Stimulated activated CD4-positive, alpha-beta T cell treated with anti-CD3 and anti-CD28 coated beads, Interleukin-2, amount 100 ng/mL, for 48 hours (primary cell): ENCODE results near the gene APOBEC3C.
"Not testable (repeated sequence)": the region's sequence is repeated elsewhere in the genome, so short reads cannot be mapped to it uniquely, and the experiment has no call there.

ENCODE experiments used
- DNase-seq, 2 donors: peaks; one replicate each; pipeline ENCODE4 v3.0.0-alpha.2; 2020

Gene APOBEC3C

DNA sequence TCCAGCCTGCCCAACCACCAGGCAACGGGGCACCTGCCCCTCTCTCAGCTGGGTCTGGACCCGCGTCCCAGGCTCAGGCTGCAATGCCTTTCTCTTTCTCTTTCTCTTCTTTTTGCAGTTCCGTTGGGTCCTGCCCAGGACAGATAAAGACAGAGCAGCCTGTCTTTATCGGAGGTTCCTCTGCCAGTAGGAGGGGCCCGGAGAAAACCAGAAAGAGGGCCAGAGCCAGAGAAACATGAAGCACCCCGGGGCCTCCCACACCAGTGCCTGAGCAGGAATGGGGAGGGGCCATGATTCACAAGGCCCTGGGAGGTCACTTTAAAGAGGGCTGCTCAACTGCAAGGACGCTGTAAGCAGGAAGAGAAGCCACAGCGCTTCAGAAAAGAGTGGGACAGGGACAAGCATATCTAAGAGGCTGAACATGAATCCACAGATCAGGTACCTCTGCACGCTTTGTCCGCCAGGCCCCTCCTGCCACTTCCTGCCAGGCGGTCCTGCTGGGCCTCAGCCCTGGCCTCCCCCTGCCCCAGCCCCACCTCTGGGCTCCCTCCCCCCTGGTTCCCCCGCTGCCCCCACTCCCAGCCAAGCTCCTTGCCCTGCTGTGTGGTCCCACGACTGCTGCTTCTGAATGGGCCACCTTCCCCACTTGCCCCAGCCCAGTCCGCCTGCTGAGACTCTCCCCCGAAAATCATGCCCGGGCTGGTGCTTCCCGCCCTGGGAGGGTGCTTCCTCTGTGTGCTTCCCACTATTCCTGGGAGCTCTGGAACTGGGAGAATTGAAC is at the start of gene APOBEC3C:
TSS of gene APOBEC3C (plus strand) at position 316 of the 781 bp plus-strand sequence. CDS start at position 422, 106 bp downstream.
- DNase-seq: peak; percentile 64 to 69

DNA sequence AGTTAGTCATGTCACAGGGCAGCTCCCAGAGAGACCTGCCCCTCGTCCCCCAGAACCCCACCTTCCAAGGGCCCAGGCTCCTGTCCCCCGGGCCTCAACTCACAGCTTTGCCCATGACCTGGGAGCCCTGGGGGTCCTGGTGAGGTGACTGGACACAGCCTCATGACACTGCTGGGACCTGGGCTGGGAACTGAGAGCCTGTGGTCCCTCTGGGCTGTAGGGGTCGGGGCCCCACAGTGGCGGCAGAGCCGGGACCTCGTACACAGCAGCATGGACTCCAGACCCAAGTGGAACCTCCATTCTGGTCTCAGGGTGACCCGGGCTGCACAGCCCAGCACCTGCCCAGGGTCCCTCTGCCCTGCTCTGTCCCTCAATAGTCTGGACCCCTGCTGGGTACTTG is 49.8 kb upstream of the APOBEC3C start:
- no peak for DNase-seq

DNA sequence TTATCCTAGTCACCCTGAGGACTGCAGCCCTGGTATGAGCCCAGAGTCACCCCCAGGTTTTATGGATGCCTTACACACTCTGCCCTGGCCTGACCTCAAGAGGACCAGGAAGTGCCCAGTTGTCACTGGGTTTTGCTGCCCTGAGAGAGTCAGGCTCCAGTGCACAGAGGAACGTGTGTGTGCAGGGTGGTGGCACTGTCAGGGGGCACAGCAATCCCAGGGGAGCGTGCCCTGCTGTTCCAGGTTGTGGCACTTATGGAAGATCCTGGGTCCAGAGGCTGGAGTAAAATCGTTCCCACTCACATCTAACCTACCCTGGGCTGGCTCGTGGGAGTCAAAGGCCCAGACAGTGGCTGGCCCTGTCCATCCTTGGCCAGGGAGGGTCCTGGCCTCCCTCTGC is 49.1 kb upstream of the APOBEC3C start:
- DNase-seq: no peak

DNA sequence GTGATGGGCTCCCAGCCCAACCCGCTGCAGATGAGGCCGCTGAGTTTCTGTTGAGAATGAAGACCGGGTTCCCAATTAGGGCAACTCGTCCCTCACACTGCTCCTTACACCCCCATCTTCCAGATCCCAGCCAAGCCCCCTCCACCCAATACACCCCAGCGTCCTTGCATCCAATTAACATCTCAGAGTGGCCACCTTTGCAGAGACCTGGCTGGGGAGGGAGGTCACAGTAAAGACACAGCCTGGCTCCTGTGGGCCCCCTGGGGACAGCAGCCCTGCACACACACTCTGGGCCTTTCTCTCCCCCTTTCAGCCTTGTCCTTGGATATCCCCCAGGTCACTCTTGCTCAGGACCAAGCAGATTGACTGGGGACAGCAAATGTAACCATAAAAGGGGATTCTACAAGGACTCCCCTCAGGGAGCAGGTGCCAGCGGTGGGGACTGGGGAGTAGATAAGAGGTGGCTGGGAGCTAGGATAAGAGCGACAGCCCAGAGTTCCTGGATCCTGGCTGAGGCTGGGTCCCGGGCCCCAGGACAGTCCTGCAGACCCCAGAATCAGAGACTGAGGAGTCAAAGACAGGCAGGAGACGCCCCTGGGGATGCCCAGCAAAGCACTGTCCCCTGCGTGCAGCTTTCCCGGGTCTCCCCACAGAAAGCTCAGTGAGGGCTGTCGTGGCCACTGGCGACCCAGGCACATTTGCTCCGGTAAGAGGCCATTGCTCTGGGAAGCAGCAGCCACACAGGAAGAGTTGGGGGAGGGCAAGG is 48.3 kb upstream of the APOBEC3C start:
- DNase-seq: no peak

DNA sequence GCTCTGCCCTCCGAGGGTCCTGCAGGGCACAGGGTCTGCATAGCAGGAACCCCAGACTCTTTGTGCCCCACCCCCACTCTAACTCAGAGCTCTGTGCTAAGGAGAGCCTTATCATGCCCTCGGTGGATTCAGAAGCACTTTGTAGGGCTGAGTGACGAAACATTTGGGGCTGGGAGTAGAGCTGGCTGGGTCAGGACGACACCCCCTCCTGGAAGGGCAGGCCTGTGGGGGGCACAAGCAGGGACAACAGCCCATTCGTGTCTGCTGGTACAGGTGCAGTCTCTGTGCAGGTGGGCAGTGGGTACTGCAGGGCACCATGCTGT is 47.7 kb upstream of the APOBEC3C start:
- DNase-seq: no peak

DNA sequence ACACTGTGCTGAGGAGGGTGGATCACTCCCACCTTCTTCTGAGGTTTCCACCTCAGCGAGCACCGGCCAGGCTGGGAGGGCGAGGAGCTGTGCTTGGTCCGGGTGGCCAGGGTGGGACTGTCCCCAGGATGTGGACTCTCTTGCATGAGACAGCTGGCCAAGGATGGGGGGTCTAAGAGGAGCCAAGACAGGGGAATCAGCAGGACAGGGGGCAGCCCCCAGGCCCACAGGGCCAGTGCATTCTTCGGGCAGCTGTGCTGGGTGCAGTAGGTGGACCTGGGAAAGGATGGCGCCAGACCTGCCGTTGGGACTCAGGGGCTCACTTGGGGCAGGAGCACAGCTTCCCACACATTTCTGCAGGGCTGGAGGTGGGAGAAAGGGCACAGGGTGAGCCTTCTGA is 47.1 kb upstream of the APOBEC3C start:
- DNase-seq: no peak

DNA sequence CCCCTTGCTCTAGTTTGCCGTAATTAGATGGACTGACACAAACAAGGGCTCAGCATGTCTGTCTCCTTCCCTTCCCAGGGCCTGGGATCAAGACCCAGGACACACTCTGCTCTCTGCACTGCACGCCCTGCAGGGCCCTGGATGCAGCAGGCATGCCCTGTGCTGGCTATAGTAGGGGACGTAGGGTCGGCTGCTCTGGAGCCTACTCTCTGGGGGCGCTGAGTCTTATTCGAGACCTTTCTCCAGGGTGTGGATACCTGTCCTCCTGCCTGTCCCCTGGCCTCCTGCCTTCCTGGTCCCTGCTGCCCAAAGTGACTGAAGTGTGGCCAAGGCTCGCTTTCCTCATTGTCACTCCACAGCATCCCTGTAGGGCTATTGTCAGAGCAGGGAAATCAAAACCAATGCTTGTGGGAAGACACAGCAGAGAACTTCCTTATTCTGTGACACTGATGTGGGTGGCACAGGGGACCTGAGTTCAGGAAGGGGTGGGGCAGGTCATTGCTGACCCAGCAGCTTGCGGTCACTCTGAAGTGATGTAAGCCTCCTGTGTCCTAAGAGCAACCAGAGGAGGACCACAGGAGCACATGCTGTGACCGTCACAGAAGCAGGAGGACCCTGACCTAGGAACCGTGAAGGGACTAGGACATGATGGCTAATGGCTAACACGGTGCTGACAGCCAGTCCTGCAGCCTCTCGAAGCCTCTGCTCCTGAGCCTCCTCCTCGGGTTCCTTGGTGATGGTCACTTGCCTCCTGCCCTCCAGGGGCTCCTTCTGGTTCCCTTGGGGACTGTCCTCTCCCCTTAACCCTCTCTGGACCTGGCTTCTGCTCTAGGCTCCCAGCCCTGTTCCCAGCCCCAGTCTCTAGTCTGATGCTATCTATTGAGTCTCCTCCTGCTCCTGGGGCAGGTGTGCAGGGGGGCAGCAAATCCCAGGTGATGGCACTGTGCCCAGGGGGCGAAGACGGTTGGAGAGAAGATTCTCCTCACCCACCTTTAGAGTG is 46.3 kb upstream of the APOBEC3C start:
- no peak for DNase-seq

DNA sequence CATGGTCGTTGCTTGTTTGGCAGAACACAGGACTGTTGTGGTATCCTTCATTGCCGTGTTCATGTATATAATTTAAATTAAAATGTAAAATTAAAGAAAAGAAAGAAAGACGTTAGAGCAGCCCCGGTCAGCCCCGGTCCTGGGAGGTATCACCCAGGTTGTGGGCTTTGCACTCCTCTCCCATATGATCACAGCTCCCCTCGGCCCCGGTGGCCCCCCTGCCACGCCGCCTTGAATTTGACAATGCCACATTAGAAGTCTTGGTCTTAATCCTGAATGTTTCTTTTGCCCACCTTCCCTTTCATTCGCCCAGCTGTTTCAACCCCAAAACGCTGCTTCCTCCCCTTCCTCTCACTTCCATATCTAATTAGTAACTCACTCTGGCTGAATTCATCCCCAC is 45.3 kb upstream of the APOBEC3C start:
- DNase-seq: no peak

DNA sequence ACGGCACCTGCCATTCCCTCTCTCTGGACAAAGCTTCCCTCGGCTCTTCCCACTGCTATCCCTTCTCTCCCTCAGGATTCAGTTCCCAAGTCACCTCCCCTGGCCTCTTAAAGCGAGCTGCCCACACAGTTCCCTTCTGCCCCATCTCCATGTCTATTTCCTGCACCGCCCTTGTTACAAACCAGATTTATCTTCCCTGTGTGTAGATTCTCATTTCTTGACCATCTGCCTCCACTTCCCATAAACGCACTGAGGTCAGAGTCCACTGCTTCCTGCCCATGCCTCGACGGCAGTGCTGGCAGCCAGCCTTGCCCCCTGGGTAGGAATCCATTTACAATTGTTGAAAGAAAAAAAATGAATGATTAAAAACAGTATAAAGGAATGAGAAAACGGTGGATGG is 43.5 kb upstream of the APOBEC3C start:
- no peak for DNase-seq

DNA sequence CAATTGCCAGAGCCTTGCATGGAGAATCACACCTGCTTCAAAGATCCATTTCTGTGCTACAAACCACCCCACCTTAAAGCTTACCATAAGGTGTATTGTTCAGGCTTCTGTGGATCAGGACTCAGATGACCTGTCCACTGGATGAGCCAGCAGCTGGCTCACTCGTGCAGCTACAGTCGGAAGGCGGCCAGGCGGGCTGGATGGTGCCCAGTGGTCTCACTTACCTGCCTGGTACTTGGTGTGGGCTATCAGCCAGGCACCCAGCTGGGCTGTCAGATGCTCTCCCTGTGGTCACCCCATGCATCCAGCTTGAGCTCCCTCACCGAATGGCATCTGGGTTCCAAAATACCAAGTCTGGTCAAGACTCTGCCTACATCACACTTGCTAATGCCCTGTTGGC is 42.9 kb upstream of the APOBEC3C start:
- DNase-seq: no peak

DNA sequence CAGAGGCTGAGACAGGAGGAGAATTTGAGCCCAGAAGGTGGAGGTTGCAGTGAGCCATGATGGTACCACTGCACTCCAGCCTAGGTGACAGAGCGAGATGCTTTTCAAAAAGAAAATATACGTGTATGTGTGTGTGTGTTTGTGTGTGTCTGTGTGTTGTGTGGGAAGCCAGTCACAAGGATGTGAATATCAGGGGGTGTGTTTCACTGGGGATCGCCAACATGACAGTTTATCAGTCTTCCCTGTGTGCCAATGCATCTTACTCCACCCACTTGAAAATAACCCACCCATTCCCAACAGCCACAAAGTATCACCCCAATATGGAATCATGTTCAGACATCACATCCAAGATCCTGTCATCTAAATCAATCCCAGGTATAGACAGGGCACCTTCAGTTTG is 42.3 kb upstream of the APOBEC3C start:
- DNase-seq: no peak

DNA sequence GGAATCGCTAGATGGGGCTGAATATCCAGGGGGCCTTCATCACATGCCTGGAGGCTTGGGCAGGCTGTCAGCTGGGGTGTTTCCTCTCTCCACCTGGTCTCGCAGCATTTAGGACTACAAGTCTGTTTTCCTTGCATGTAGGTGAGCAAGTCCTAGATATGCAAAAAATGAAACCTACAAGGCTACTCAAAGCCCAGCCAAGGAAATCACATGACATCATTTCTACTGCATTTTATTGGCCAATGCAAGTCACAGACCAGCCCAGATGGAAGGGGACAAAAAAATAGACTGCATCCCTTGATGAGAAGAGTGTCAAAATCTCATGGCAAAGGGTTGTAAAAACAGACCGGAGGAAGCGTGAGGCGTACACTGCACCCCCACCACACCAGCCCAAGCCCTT is 41.5 kb upstream of the APOBEC3C start:
- DNase-seq: no peak

DNA sequence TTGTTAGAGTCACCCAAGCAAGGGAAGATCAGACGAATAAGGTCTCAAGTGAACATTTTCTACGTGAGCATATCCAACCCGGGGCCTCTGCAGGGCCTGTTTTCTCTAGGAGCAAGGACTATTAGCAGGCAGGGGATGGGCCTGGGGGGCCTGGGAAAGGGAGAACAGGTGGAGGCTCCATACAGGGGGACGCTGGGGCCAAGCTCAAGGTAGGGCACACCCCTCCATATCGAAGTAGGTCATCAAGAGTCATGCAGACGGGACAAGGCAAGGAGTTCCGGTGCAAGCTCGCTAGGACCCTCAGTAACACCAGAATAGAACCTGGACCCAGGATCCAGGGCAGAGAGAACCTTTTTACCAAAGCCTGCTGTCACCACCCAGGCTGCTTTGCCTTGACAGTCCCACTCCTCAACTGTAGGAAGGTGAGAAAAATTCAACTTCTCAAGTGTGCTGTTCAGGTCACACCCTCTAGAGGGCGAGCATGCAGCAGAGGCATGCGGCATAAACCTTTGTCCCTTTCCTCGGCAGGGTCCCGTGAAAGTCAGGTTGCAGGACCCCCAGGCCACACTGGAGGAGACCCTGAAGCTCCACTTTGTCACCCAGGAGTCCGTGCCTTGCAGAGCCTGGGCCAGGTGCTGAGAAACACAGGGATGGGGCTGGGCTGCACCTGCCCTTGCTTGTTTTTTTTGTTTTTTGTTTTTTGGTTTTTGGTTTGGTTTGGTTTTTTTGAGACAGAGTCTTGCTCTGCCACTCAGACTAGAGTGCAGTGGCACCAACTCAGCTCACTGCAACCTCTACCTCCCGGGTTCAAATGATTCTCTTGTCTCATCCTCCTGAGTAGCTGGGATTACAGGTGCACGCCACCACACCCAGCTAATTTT is 40.5 kb upstream of the APOBEC3C start:
- peak; percentile 25 to 54 for DNase-seq

DNA sequence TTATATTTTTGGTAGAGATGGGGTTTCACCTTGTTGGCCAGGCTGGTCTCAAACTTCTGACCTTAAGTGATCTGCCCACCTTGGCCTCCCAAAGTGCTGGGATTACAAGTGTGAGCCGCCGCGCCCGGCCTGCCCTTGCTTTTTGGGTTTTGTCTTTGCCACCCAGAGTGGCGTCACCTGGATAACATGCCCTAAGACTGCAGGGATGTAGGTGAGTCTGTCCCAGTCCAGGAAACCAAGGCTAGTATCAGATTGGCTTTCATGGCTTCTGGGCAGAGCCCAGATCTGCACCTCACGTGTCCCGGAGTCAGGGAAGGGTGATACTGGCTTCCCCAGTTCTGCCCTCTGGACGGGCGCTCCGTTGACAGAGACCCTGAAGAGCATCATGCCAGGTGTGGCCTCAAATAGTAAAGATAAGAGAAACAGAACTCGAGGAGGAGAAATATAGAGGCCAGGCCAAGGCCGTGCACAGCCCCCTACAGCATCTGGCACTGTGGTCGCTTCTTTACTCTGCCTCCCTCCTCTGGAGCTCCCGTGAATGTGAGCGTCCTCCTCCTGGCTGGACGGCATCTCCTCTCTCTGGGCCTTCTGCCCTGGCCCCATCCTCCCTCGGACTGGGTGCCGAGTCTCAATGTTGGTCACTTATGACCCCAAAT is 39.8 kb upstream of the APOBEC3C start:
- no peak for DNase-seq

DNA sequence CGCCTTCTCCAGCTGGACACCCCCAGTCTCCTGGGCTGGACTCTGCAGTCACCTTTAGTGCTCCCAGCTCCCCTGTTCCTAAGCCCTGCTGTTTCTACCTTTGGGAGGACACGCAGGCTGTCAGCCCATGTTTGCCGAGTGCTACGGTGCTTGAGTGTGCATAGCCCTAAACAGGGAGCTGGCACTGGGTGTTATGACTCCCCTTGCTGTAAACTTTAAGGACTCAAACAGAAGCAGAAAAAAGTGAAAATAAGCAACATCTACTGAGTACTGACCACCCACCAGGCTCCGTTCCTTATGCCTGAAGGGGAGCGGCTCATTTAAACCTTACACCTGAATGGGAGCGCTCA is 39.3 kb upstream of the APOBEC3C start:
- DNase-seq: no peak

DNA sequence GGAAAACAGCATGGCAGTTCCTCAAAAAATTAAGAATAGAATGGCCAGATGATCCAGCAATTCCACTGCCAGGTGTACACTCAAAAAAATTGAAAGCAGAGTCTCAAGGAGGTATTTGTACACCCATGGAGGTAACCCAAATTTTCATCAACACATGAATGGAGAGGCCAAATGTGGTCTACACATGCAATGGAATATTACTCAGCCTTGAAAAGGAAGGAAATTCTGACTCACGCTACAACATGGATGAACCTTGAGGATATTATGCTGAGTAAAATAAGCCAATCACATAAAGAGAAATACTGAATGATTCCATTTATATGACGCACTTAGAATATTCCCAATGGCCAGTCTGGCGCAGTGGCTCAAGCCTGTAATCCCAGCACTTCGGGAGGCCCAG is 36.8 kb upstream of the APOBEC3C start:
- DNase-seq: not testable (repeated sequence)

DNA sequence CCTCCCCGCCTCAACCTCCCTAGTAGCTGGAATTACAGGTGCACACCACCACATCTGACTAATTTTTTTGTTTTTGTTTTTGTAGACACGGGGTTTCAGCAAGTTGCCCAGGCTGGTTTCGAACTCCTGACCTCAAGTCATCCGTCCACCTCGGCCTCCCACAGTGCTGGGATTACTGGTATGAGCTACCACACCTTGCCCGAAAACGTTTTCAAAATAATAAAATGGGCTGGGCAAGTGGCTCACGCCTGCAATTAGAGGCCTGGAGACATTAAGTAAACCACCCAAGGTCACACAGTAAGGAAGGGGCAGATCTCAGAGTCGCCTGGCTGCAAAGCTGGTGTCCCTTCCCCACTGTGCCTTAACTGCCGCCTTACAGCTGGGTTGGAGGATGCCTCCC is 33.5 kb upstream of the APOBEC3C start:
- not testable (repeated sequence) for DNase-seq

DNA sequence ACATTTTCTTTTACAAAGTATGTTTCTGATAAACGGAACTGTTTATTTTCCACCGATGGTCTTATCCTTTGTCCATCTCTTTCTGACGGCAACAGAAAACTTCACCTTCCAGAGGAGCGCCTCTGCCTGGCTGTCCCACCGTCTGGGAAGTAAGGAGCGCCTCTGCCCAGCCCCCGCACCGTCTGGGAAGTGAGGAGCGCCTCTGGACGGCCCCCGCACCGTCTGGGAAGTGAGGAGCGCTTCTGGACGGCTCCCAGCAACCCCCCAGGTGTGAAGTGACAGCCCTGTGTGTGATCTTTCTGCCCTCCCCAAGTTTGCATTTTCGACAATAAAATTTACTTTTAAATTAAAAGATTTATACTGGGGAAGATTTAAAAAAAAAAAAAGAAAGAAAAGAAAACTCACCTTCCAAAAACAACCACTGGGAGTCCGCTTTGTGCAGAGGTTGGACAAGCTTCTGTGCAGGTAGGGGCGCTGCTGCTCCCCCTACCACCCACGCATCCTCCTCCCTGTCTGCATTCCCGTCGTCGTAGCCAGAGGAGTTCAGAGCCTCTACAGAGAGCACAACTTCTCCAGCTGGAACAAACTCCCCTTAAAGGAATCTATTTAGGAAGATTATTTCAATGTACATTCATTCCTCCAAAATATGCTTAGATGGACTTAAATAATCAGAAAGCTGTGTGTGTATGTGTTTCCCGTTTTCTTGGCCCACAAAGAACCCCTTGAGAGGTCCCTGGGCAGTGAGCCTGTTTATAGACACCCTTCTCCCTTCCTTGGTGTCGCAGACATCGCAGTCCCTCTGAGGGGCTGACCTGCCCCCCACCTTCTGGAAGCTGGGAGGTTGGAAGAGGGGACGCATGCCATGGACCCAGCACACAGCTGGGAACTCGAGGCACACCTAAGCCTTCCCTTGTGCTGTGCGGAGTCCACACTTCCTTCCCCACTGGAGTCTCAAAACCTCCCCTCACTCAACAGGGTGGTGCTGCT is 32.8 kb upstream of the APOBEC3C start:
- no peak for DNase-seq

DNA sequence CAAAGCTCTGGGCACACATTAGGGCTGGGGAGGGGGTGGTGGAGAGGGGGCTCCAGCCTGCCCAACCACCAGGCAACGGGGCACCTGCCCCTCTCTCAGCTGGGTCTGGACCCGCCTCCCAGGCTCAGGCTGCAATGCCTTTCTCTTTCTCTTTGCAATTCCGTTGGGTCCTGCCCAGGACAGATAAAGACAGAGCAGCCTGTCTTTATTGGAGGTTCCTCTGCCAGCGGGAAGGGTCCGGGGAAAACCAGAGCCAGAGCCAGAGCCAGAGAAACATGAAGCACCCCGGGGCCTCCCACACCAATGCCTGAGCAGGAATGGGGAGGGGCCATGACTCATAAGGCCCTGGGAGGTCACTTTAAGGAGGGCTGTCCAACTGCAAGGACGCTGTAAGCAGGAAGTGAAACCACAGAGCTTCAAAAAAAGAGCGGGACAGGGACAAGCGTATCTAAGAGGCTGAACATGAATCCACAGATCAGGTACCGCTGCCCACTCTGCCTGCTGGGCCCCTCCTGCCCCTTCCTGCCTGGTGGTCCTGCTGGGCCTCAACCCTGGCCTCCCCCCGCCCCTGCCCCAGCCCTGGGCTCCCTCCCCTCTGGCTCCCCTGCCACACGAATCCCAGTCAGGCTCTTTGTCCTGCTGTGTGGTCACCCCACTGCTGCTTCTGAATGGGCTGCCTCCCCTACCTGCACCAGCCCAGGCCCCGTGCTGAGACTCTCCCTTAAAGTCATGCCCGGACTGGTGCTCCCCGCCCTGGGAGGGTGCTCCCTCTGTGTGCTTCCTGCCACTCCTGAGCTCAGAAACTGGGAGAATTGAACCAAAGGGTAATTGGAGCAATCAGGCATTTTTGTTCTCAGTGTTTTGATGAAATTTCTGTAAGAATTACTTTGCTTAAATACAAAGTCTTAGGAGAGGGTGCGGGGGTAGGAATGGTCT is 31.8 kb upstream of the APOBEC3C start, which contains the start of gene APOBEC3B:
TSS of gene APOBEC3B (plus strand) at position 356 of the 936 bp plus-strand sequence. CDS start at position 463, 107 bp downstream.
- peak; percentile 29 to 41 for DNase-seq
